GM12892 (cell line): Measurements from ENCODE around the gene KLC4.

Experiments
- DNase-seq: peaks from one replicate; pipeline ENCODE4 v3.0.0; 2011; ENCODE audit not compliant: insufficient read length
- FAIRE-seq: peaks from 2 replicates; lab custom pipeline; 2011; peaks lifted over from hg19 to GRCh38; lab: Jason Lieb, UNC
- POLR2A ChIP-seq: IDR thresholded peaks from 2 replicates; pipeline ENCODE4 v1.6.1; 2011; ENCODE audit warnings: low read depth, low read length, control low read depth
- POLR2AphosphoS5 ChIP-seq: IDR thresholded peaks from 2 replicates; pipeline ENCODE4 v1.6.1; 2011; ENCODE audit warnings: low read depth, low read length, control low read depth
- TAF1 ChIP-seq: IDR thresholded peaks from 2 replicates; pipeline ENCODE4 v1.6.1; 2011; ENCODE audit warnings: low read depth, mild to moderate bottlenecking, control low read depth, low read length, borderline replicate concordance

Gene KLC4

DNA sequence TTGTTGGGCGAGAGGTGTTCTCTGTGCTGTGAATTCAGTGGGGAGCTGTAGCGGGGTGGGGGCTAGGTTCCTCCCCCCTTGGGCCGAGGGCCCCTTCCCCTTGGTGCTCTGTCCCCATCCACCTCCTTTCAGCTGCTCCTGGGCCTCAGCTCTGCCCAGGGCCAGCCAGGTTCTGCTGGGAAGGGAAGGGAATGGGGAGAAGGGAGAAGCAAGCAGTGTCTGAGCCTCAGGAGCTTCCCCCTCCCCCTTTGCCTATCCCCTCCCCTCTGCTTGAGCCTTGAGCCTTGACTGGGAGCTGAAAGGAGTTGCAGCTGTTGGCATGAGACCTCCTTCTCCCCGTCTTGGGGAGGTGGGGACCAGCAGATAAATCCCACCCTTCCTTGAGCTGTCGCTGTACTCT is 38.6 kb upstream of the KLC4 start:
- FAIRE-seq = no peak

DNA sequence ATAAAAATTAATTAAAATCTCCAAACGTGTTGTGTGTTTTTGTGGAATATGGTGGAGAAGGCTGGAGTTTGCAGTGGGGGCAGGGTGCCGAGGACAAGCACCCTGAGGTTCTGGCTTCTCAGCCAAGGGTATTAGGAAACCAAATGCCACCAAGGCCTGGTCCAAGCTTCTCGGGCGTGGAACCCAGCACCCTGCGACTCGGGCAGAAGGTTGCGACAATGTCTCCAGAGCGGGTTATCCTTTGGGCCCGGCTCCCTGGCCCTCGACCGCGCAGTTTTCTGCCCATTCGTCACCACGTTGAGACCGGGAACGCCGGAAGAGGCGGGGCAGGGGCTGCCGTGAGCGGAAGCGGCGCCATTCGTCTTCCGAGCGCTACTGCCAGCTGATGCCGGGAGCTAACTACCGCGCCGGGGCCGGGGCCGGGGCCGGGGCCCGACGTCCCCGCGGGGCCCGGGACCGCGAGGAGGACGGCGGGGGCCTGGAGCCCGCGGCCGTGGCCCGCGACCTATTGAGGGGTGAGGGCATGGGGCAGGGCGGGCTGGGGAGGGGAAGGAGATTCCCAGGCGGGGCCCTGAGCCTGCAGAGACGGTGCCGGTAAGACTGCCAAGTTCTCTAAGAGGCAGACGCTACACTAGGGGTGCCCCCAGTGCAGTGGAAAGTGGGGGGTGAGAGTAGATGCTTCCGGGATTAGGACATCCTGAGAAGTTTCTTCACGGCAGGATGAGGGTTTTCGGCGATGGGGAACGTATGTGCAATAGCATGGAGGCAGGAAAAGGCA is 38.0 kb upstream of the KLC4 start, which contains the start of gene RRP36:
TSS of gene RRP36 (plus strand) at position 354 of the 778 bp plus-strand sequence. CDS start at position 386, 32 bp downstream.
- peak; percentile 92 for DNase-seq
- TF ChIP-seq POLR2A (peak; percentile 69), POLR2AphosphoS5 (peak; percentile 37), TAF1 (no peak)
- FAIRE-seq = peak; percentile 66

More for the DNA sequence above, 38.6 kb upstream of the KLC4 start:
- TF ChIP-seq TAF1 = no peak
- no peak for TF ChIP-seq POLR2A
- no peak for TF ChIP-seq POLR2AphosphoS5
- DNase-seq = no peak

DNA sequence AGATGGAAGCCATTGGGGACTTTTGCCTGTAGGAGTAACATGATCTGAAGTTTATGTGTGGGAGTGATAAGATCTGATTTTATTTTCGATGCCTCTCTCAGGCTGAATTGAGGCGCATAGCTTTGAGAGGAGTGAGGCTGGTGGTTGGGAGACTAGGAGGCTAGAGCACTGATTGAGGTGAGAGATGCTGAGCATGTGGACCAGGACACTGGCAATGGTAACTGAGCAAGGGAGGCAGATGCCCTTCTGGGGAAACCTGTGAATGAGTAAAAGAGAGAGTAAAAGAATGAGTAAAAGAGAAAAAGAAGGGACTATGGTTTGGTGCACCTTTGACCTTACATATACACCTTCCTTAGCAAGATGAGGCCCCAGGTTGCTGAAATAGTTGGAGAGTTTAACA is 35.0 kb upstream of the KLC4 start:
- no peak for TF ChIP-seq POLR2A
- TF ChIP-seq POLR2AphosphoS5 = no peak; the same call in 1 of the 2 replicates
- TF ChIP-seq TAF1 = no peak
- FAIRE-seq (no peak), DNase-seq (no peak)

DNA sequence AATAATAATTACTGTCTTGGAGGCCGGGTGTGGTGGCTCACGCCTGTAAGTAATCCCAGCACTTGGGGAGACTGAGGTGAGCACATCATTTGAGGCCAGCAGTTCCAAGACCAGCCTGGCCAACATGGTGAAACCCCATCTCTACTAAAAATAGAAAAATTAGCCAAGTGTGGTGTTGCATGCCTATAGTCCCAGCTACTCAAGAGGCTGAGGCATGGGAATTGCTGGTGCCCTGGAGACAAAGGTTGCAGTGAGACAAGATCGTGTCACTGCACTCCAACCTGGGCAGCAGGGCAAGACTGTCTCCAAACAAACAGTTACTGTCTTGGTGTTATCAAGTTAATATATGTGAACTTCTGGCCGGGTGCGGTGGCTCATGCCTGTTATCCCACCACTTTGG is 33.1 kb upstream of the KLC4 start:
- DNase-seq (no peak), FAIRE-seq (no peak)

DNA sequence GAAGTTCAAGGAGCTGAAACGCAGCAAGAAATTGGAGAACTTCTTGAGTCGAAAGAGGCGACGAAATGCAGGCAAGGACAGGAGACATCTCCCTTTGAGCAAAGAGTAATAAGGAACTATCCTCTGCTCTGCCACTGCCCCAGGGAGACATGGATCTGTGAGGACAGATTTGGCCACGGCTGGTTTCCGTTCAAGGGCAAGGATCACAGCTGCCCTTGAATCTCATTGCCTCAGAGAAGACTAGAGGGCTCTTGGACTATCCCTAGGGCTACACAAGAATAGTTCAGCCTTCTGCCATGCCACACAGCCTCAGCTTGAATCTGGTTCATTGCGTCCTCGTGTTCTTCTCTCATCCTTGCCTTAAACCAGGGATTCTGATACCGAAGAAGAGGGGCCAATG is 30.3 kb upstream of the KLC4 start:
- FAIRE-seq (no peak), DNase-seq (no peak)
- TF ChIP-seq POLR2A (no peak), POLR2AphosphoS5 (no peak), TAF1 (no peak)

More for the DNA sequence above, 33.1 kb upstream of the KLC4 start:
- TF ChIP-seq POLR2AphosphoS5 = no peak
- TF ChIP-seq POLR2A = no peak
- no peak for TF ChIP-seq TAF1

DNA sequence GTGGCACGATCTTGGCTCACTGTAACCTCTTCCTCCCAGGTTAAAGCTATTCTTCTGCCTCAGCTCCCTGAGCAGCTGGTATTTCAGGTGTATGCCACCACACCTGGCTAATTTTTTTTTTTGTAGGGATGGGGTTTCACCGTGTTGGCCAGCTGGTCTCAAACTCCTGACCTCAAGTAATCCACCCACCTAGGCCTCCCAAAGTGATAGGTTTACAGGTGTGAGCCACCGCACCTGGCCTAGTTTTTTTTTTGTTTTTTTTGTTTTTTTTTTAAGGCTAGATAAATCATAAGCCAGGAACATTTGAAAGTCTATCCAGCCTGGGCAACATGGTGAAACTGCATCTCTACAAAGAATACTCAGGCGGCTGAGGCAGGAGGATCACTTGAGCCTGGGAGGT is 27.1 kb upstream of the KLC4 start:
- no peak for DNase-seq
- no peak for FAIRE-seq
- TF ChIP-seq TAF1 = no peak
- no peak for TF ChIP-seq POLR2AphosphoS5
- no peak for TF ChIP-seq POLR2A

DNA sequence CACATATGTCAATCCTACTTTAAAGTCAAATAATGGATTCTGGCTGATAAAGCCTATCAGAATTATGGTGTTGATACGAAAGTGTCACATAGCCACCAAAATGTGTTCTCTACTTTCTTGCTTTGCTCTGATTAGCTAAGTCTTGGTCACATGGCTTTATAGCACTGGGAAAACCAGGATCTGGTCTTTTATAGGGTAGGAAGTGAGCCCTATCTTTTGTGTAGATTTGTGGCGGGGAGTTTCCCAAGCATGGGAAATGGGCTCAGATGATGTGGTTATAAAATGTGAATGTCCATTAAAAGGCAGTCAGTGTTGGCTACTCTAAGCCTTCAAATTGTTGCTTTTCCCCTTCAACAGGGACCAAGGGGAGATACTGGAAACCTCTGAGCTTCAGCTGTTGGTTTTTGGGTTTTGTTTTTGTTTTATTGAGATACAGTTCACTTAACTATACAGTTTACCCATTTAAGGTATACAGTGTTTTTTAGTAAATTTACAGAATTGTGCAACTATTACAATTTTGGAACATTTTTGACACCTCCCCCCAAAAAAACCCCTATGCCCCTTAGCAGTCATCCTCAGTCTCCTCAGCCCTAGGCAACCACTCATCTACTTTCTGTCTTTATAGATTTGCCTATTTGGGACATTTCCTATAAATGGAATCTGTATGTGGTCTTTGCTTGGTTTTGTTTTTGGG is 25.8 kb upstream of the KLC4 start:
- no peak for FAIRE-seq
- TF ChIP-seq POLR2A = no peak
- TF ChIP-seq POLR2AphosphoS5 = no peak
- no peak for TF ChIP-seq TAF1
- no peak for DNase-seq

DNA sequence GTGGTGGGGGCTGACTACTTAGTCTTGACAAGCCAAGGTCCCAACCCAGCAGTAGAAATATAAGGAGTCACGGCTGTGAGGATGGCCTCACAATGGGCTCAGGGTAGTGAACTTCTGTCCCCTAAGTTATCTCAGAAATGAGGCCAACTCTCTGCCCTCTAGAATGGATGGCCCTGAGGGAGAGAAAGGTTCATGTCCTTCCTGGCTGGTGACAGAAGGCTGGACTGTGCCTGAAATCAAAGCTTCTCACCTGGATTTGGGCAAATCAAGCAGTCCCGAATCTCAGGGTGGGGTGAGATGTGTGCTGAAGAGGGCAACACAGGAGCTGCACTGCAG is 25.3 kb upstream of the KLC4 start:
- DNase-seq (no peak), FAIRE-seq (no peak)
- TF ChIP-seq POLR2A (no peak), TAF1 (no peak), POLR2AphosphoS5 (no peak)

DNA sequence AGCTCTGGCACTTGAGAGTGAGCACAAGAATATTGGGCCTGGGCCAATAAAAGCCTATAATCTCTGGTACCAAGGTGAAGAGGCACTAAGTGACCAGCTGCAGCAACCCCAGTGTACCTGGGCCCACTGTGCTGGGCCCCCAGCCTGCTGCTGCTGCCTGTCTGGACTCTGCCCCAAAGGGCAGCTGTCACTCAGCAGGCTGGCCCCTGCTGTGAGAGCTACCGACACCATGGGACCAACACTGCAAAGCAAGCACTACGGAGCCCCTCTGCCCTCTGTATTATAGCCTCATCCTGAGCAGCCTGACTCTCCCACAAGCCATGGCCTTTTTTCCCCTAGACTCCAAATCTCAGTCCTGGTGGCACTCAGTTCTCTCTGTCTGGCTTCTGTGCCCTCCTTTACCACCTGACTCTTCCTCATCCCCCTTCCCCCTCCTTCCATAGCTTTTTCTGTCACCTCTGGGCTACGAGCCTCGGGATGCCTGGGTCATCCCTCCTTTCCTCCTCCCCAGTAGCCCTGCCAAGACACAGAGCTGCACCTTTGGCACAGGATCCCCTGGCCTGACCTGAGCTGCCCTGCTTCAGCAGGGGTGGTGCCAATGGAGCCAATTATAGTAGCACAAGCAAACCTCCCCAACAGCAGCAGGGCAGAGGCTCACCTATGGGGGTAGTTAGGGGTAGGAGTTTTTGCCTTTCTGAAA is 23.8 kb upstream of the KLC4 start:
- DNase-seq (no peak), FAIRE-seq (no peak)
- TF ChIP-seq POLR2AphosphoS5 (no peak), TAF1 (no peak), POLR2A (no peak)

DNA sequence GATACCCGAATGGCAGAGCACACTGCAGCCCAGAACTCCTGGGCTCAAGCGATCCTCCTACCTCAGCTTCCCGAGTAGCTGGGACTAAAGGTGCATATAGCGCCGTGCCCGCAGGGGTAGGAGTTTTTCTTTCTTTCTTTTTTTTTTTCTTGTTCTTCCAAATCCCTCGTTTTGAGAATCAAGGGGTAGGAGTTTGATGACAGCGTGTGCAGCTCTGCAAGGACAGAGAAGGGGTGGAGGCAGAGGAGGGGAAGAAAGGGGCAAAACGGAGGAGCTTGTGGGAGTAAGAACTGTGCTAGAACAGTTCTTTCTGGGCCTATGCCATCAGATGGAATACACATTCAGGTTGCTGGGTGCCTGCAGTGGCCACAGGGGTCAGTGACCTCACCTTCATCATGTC is 22.7 kb upstream of the KLC4 start:
- FAIRE-seq (no peak), DNase-seq (no peak)
- TF ChIP-seq TAF1 = no peak
- TF ChIP-seq POLR2A = no peak
- TF ChIP-seq POLR2AphosphoS5 = no peak

DNA sequence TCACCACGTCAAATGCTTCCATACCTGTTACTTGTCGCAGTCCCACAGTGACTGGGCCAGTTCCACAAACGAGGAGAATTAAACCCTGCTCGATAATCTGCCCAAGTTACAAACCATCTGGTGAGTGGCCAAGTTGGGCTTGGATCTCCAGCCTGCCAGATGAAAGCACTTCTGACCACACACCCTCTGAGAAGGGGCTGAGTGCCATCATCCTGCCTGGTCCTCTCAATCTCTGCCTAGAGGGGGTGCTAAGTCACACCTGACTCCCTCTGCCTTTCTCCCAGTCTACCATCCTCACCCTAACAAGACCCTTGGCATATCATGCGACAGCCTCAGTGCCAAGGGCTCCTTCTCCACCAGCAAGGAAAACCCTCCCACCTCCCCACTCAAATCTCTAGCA is 22.2 kb upstream of the KLC4 start:
- FAIRE-seq (no peak), DNase-seq (no peak)
- TF ChIP-seq POLR2A (no peak), TAF1 (no peak), POLR2AphosphoS5 (no peak)

DNA sequence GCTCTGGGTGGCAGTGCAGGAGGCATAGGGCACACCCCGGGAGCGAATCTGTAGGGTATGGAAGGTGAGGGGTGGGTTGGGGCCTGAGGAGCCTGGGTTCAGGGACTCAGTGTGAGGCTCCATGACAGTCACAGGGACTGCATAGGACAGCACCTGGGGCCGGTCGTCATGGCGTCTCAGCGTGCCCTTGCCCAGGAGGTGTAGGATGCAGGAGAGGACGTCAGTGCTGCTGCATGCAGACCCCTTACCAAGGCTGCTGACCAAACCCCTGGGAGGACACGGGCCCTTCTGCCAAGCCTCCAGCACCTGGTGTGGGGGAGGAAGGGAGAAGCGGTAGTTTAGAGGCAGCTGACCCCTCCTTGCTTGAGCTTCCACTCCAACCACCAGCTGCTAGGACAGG is 21.7 kb upstream of the KLC4 start:
- TF ChIP-seq TAF1 (no peak), POLR2AphosphoS5 (no peak), POLR2A (no peak)
- FAIRE-seq (no peak), DNase-seq (no peak)
